GM08714 (cell line): Measurements from ENCODE around the gene TMEM214.

Experiments
- H3K4me3 ChIP-seq: fragments of 200-500 bp; sonication (Bioruptor generic); 2 replicates; pipeline ENCODE4 v1.5.1; 2014; ENCODE audit warnings: mild to moderate bottlenecking, low read length, inconsistent platforms
- ZNF274 ChIP-seq: IDR thresholded peaks from 2 replicates; pipeline ENCODE4 v1.6.1; 2012; ENCODE audit warnings: mild to moderate bottlenecking, low read depth, low read length

TMEM214 gene

DNA sequence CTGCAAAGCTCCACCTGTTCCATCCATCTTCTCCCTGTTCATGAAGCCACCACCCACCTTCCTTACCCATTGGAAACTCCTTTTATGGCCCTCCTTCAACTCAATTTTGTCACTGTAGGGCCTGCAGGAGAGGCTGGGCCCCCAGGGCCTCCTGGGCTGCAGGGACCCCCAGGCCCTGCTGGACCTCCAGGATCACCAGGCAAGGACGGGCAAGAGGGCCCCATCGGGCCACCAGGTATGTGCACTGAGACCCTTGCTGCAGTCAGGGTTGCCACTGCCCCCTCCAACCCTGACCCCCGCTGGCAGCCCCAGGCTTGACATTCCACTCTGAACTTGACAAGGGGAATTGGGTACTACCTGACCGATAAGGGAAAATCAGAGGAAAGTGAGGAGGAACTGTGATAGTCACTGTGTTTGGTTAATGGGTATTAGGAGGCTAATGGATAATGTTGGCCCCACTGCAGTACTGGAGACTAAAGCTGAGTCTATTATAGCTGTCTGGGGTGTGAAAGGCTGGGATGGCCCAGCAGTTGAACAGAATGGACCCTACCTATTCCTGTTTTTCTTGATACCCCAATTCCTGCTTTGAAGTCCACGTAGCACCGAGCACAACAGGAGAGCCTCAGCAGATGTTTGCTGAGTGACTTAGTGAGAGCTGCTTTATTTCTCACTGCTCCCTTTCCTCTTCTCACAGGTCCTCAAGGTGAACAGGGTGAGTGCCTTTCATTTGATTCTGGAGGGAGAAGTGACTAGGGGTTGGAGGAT is 51.7 kb downstream of the TMEM214 start:
- no peak overlapping the region for H3K4me3 ChIP-seq
- TF ChIP-seq ZNF274 = no peak

DNA sequence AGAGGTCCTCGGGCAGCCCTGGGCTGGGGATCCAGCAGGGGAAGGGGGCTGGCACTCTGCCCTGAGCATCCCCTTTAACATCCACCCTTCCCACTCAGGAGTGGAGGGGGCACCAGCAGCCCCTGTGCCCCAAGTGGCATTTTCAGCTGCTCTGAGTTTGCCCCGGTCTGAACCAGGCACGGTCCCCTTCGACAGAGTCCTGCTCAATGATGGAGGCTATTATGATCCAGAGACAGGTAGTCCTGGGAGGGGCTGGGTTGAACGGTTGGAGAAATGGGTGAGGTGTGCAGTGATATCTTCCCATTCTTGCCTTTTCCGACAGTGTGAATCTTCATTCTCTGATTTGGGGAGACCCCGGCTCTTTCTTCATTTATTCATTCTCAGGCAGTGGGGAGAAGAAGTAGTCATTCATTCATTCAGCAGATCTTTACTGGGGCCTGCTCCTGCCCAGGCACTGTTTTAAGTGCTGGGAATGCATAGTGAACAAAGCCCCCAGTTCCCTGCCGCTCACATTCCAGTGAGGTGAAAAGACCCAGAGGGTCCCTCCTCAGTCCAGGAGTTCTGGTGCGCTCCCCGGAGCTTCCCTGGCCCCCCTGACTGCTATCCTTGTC is 52.4 kb downstream of the TMEM214 start:
- H3K4me3 ChIP-seq = no peak overlapping the region; the same call in 1 of the 2 replicates
- no peak for TF ChIP-seq ZNF274

DNA sequence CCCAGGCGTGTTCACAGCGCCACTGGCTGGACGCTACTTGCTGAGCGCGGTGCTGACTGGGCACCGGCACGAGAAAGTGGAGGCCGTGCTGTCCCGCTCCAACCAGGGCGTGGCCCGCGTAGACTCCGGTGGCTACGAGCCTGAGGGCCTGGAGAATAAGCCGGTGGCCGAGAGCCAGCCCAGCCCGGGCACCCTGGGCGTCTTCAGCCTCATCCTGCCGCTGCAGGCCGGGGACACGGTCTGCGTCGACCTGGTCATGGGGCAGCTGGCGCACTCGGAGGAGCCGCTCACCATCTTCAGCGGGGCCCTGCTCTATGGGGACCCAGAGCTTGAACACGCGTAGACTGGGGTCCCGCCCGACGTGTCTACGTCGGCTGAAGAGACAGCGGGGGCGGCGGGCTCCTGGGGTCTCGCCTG is 52.9 kb downstream of the TMEM214 start:
- H3K4me3 ChIP-seq = peak overlapping the region; percentile 68; the same call in 1 of the 2 replicates
- TF ChIP-seq ZNF274 = no peak

DNA sequence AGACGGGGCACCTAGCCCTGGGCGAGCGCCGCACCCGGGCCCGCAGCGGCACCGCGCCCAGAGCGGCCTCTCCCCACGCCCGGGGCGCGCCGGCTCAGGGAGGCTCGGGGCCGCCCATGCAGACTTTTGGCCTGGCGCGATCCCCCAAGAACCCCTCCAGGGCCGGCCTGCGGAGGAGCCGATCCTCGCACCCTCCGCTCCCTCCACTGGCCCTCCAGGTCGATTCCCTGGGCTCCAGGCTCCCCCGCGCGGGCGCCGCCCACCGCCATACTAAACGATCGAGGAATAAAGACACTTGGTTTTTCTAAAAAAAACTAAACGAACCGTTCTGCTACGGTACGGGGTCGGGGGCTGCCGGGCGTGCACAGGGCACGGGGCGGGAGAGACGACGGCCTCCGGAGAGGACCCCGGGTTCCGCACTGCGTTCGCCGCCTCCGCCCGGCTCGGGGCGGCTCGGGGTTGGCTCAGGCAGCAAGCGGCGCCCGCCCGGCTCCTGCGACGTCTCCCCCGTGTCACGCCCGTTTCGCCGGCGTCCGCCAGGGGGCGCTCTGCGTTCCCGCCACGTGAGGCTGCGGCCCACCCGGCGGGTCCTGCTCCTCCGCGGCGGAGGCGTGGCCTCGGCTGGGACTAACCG is 53.4 kb downstream of the TMEM214 start:
- H3K4me3 ChIP-seq = peak overlapping the region; percentile 68; the same call in 1 of the 2 replicates
- TF ChIP-seq ZNF274 = no peak

DNA sequence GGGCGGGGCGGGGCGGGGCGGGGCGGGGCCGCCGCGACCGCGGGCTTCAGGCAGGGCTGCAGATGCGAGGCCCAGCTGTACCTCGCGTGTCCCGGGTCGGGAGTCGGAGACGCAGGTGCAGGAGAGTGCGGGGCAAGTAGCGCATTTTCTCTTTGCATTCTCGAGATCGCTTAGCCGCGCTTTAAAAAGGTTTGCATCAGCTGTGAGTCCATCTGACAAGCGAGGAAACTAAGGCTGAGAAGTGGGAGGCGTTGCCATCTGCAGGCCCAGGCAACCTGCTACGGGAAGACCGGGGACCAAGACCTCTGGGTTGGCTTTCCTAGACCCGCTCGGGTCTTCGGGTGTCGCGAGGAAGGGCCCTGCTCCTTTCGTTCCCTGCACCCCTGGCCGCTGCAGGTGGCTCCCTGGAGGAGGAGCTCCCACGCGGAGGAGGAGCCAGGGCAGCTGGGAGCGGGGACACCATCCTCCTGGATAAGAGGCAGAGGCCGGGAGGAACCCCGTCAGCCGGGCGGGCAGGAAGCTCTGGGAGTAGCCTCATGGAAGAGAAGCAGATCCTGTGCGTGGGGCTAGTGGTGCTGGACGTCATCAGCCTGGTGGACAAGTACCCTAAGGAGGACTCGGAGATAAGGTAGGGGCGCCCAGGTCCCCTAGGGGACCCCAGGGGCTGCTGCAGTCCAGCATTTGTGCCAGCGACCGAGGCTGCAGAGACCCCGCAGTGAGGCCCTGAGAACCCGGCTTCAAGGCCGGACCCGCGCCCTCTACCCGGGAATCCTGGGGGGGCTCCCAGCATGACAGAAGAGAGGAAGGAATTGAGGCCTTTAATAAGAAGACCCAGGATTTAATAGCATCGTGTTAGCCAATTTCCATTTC is 54.2 kb downstream of the TMEM214 start, which contains the start of gene KHK:
Gene KHK, plus strand, starts transcription at position 49 of the 870 bp plus-strand sequence. Its CDS starts 488 bp downstream, at position 537.
- peak within 1 kb of the TSS; percentile 68; the same call in 1 of the 2 replicates for H3K4me3 ChIP-seq

DNA sequence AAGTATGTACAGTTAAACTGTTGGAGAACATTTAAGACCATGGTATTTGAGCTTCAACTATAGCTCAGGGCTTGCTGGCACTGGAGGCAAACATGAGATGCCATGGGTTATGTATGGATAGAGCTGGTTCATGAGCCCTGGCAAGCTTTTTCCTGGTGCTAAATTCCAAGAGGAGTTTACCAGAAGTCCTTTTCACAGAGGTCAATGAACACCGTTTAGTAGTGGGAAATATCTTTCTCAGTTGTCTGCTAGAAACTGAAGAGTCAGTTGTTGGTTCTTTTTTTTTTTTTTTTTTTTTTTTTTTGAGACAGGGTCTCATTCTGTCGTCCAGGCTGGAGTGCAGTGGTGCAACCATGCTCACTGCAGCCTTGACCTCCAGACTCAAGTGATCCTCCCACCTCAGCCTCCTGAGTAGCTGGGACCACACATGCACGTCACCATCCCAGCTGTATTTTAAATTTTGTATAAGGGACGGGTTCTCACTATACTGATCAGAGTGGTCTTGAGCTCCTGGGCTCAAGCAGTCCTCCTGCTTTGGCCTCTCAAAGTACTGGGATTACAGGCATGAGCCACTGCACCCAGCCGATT is 55.2 kb downstream of the TMEM214 start:
- H3K4me3 ChIP-seq = no peak overlapping the region
- no peak for TF ChIP-seq ZNF274

More for the DNA sequence above, 54.2 kb downstream of the TMEM214 start, which contains the start of gene KHK:
- TF ChIP-seq ZNF274 = no peak

DNA sequence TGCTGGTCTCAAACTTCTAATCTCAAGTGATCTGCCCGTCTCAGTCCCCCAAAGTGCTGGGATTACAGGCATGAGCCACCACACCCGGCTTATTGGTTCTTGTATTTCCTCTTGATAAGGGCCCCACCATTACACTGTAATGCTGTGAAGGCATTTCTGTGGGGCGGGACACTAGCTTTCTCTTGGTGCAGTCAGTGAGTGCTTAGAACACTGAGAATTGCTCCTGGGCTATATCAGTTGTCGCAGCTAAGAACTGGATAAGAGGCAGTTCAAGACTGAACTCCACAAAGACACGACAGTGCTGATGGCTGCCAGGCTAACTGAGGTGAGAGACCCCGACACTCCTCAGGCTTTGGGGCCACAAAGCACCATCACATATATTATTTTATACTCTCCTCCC is 55.9 kb downstream of the TMEM214 start:
- H3K4me3 ChIP-seq = no peak overlapping the region
- no peak for TF ChIP-seq ZNF274

DNA sequence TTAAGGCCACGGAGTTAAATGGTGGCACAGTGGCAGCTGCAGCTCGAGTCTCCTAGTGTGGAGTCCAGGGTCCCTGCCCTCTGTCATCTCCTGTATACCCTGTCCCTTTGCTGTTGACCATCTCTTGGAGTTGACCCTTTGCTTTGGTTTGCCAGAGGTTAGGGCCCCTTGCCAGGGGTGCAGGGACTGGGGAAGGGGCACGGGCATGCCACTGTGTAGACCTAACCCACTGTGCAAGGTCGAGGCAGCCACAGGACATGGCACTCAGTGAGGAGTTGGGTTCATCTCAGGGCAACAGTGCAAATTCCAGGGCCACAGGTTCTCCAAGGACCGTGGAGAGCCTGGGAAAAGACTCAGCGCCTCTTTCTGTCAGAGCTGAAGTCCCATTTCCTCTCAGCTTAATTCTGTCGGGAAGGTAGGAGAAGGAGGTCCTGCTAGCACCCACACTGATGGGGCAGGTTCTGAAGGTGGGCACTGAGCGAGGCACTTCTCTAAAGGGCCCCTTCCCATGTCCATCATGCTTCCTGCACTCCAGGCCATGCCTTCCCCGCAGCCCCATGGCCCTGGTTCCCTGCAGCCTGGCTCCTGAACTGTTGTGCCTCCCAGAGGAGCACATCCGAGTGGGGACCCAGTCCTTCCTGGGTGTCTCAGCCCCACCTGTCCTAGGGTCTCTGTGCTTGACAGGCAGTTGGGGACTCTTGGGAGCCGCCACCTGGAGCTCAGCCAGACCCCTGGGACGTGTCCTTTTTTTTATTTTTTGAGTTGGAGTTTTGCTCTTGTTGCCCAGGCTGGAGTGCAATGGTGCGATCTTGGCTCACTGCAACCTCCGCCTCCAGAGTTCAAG is 56.6 kb downstream of the TMEM214 start:
- no peak overlapping the region for H3K4me3 ChIP-seq

More for the DNA sequence above, 56.6 kb downstream of the TMEM214 start:
- TF ChIP-seq ZNF274 = no peak
